Smooth muscle cell (in vitro differentiated cells): ENCODE data around the gene PBX1. TPM values are rescaled to one million over a fixed set of nuclear protein-coding genes. Genes with fewer than 3 reads are reported as not detected.

Experiments
- DNase-seq: peaks from one replicate; lab custom pipeline; 2025; ENCODE audit not compliant: unreplicated experiment; lab: John Stamatoyannopoulos, UW
- H2AFZ ChIP-seq: fragments of 200-600 bp; sonication (generic); 2 replicates; pipeline ENCODE4 v1.6.0; 2016; ENCODE audit warnings: antibody characterized with exemption, low read depth, mild to moderate bottlenecking
- H3F3A ChIP-seq: fragments of 200-600 bp; sonication (generic); 2 replicates; pipeline ENCODE4 v1.6.0; 2017; ENCODE audit warnings: antibody characterized with exemption, low read depth
- H3K27ac ChIP-seq: fragments of 200-600 bp; sonication (generic); 2 replicates; pipeline ENCODE4 v1.5.1; 2016; ENCODE audit warnings: low read depth, mild to moderate bottlenecking
- H3K27me3 ChIP-seq: fragments of 200-600 bp; sonication (generic); 2 replicates; pipeline ENCODE4 v1.6.1; 2016; ENCODE audit warnings: low read depth, mild to moderate bottlenecking
- H3K36me3 ChIP-seq: fragments of 200-600 bp; sonication (generic); 2 replicates; pipeline ENCODE4 v1.5.1; 2016; ENCODE audit warnings: low read depth
- H3K4me1 ChIP-seq: fragments of 200-600 bp; sonication (generic); 2 replicates; pipeline ENCODE4 v1.5.1; 2016; ENCODE audit warnings: low read depth
- H3K4me2 ChIP-seq: fragments of 200-600 bp; sonication (generic); 2 replicates; pipeline ENCODE4 v1.6.0; 2016; ENCODE audit warnings: mild to moderate bottlenecking
- H3K4me3 ChIP-seq: fragments of 200-600 bp; sonication (generic); 2 replicates; pipeline ENCODE4 v1.5.1; 2016; ENCODE audit warnings: mild to moderate bottlenecking
- H3K79me2 ChIP-seq: fragments of 200-600 bp; sonication (generic); 2 replicates; pipeline ENCODE4 v1.6.0; 2016; ENCODE audit warnings: low read depth, mild to moderate bottlenecking
- H3K9ac ChIP-seq: fragments of 200-600 bp; sonication (generic); 2 replicates; pipeline ENCODE4 v1.6.0; 2016; ENCODE audit warnings: low read depth
- H3K9me3 ChIP-seq: fragments of 200-600 bp; sonication (generic); replicated peaks from 2 replicates; pipeline ENCODE4 v1.5.1; 2016; ENCODE audit warnings: low read depth
- H4K20me1 ChIP-seq: fragments of 200-600 bp; sonication (generic); 2 replicates; pipeline ENCODE4 v1.6.0; 2016; ENCODE audit warnings: low read depth
- CTCF ChIP-seq: fragments of 200-600 bp; sonication (generic); IDR thresholded peaks from 2 replicates; pipeline ENCODE4 v1.5.1; 2017; ENCODE audit warnings: borderline replicate concordance, mild to moderate bottlenecking, antibody characterized with exemption; ENCODE audit not compliant: insufficient read depth, poor library complexity, severe bottlenecking
- WGBS: methylation state at CpG from one replicate; pipeline ENCODE4 v1.1.7; 2016; ENCODE audit warnings: low lambda C conversion rate; 5-methylcytosine and 5-hydroxymethylcytosine counted together
- polyA plus RNA-seq: library from polyadenylated mRNA; unstranded; fragments of >200 nt; fragmentation: Nextera tagmentation; extraction: Ambion mirVana; gene quantifications from 2 replicates; pipeline ENCODE4 v1.2.1, GENCODE V29; 2016
- total RNA-seq: library from RNA; depleted of rRNA; stranded (reverse); fragments of >200 nt; gene quantifications from 2 replicates; pipeline ENCODE4 v1.2.3, GENCODE V29; 2014

PBX1 gene
- total and polyA plus RNA-seq, 2 experiments from 2014 or later = 8.1 to 70.8 TPM

- no peak overlapping the region for H2AFZ ChIP-seq
- 100% methylated on average over 1 of the region's 1 CpG for WGBS
Observed at GRCh38 chr1:164624400-164624799, 65.4 kb downstream of the PBX1 start.

GRCh38 chr1:164625004-164625617 lies 66.1 kb downstream of the PBX1 start:
- H3K36me3 ChIP-seq = no peaks in the 10 kb centered on the region
- no peak overlapping the region for H2AFZ ChIP-seq
- H3F3A ChIP-seq = no peaks in the 10 kb centered on the region
- no peaks in the 10 kb centered on the region for H3K27me3 ChIP-seq
- H3K9me3 ChIP-seq = no peaks in the 10 kb centered on the region
- H3K4me2 ChIP-seq = peak overlapping the region; percentile 4
- peak; percentile 41 for TF ChIP-seq CTCF
- no peak for DNase-seq
- H3K4me1 ChIP-seq = peaks cover 19% of the 10 kb centered on the region
- 70% methylated on average over 7 of the region's 7 CpGs for WGBS
- H3K27ac ChIP-seq = no peak overlapping the region
- peaks cover 26% of the 10 kb centered on the region for H4K20me1 ChIP-seq
- peaks cover 39% of the 10 kb centered on the region for H3K79me2 ChIP-seq
- no peak overlapping the region for H3K4me3 ChIP-seq
- H3K9ac ChIP-seq = no peak overlapping the region

More at GRCh38 chr1:164624400-164624799, 65.4 kb downstream of the PBX1 start:
- peaks cover 26% of the 10 kb centered on the region for H4K20me1 ChIP-seq
- no peak overlapping the region for H3K27ac ChIP-seq
- no peak for TF ChIP-seq CTCF
- H3K4me3 ChIP-seq = no peak overlapping the region
- H3K79me2 ChIP-seq = peaks cover 39% of the 10 kb centered on the region
- no peak overlapping the region for H3K9ac ChIP-seq
- no peaks in the 10 kb centered on the region for H3K9me3 ChIP-seq
- no peaks in the 10 kb centered on the region for H3F3A ChIP-seq
- no peaks in the 10 kb centered on the region for H3K36me3 ChIP-seq
- DNase-seq = no peak
- no peaks in the 10 kb centered on the region for H3K27me3 ChIP-seq
- H3K4me1 ChIP-seq = peaks cover 19% of the 10 kb centered on the region
- no peak overlapping the region for H3K4me2 ChIP-seq

GRCh38 chr1:164628772-164629171 lies 69.8 kb downstream of the PBX1 start:
- WGBS = 93% methylated on average over 7 of the region's 7 CpGs
- TF ChIP-seq CTCF = no peak
- peaks cover 12% of the 10 kb centered on the region for H4K20me1 ChIP-seq
- no peak overlapping the region for H3K4me3 ChIP-seq
- H3K9ac ChIP-seq = no peak overlapping the region
- H3F3A ChIP-seq = no peaks in the 10 kb centered on the region
- H2AFZ ChIP-seq = no peak overlapping the region
- H3K9me3 ChIP-seq = no peaks in the 10 kb centered on the region
- peaks cover 19% of the 10 kb centered on the region for H3K4me1 ChIP-seq
- peaks cover 56% of the 10 kb centered on the region for H3K79me2 ChIP-seq
- H3K36me3 ChIP-seq = no peaks in the 10 kb centered on the region
- H3K4me2 ChIP-seq = no peak overlapping the region
- no peak overlapping the region for H3K27ac ChIP-seq
- H3K27me3 ChIP-seq = no peaks in the 10 kb centered on the region
- no peak for DNase-seq

GRCh38 chr1:164629971-164630370 lies 71.0 kb downstream of the PBX1 start:
- Histone ChIP-seq H3K4me1 (peaks cover 17% of the 10 kb centered on the region), H3K27ac (no peak overlapping the region), H3K9me3 (no peaks in the 10 kb centered on the region), H3K27me3 (no peaks in the 10 kb centered on the region), H2AFZ (no peak overlapping the region), H3K4me2 (no peak overlapping the region), H3F3A (no peaks in the 10 kb centered on the region), H4K20me1 (peaks cover 4% of the 10 kb centered on the region), H3K4me3 (no peak overlapping the region), H3K36me3 (no peaks in the 10 kb centered on the region), H3K79me2 (peaks cover 63% of the 10 kb centered on the region), H3K9ac (no peak overlapping the region)
- no peak for TF ChIP-seq CTCF
- DNase-seq = no peak
- 96% methylated on average over 8 of the region's 8 CpGs for WGBS
